ENCODE data around the gene UBN2.
A peak's percentile ranks its signal among the peaks of the same experiment; 100 is the strongest.

Gene UBN2

GRCh38 chr7:139232904-139233303, 1.9 kb downstream of the UBN2 start:
- peak overlapping the region; percentile 82 for H3K4me3 ChIP-seq (ENCODE audit: low read depth, low read length)
- no peak for DNase-seq (ENCODE audit: low read depth)
- TF ChIP-seq CTCF (IDR thresholded peaks at IDR 0.05; ENCODE audit: control insufficient read depth, extremely low read depth, insufficient read depth): no peak

GRCh38 chr7:139241258-139241657, 10.2 kb downstream of the UBN2 start:
- DNase-seq (ENCODE audit: low read depth): no peak
- H3K4me3 ChIP-seq (ENCODE audit: low read depth, low read length): no peak overlapping the region
- TF ChIP-seq CTCF (IDR thresholded peaks at IDR 0.05; ENCODE audit: control insufficient read depth, extremely low read depth, insufficient read depth): no peak

- DNase-seq (ENCODE audit: low read depth): peak; percentile 78
- no peak for TF ChIP-seq CTCF (IDR thresholded peaks at IDR 0.05; ENCODE audit: control insufficient read depth, extremely low read depth, insufficient read depth)
- H3K4me3 ChIP-seq (ENCODE audit: low read depth, low read length): 0 out of 2 replicates have a peak overlapping the region, but pooled peaks have one; percentile 2
Measured at GRCh38 chr7:139242741-139243281, 11.8 kb downstream of the UBN2 start.

GRCh38 chr7:139245401-139245800, 14.4 kb downstream of the UBN2 start:
- H3K4me3 ChIP-seq (ENCODE audit: low read depth, low read length): peak overlapping the region; percentile 19
- DNase-seq (ENCODE audit: low read depth): peak; percentile 78
- TF ChIP-seq CTCF (IDR thresholded peaks at IDR 0.05; ENCODE audit: control insufficient read depth, extremely low read depth, insufficient read depth): no peak

GRCh38 chr7:139246494-139246893, 15.5 kb downstream of the UBN2 start:
- no peak overlapping the region for H3K4me3 ChIP-seq (ENCODE audit: low read depth, low read length)
- DNase-seq (ENCODE audit: low read depth): no peak
- no peak for TF ChIP-seq CTCF (IDR thresholded peaks at IDR 0.05; ENCODE audit: control insufficient read depth, extremely low read depth, insufficient read depth)

GRCh38 chr7:139246905-139247304, 15.9 kb downstream of the UBN2 start:
- no peak for DNase-seq (ENCODE audit: low read depth)

More at GRCh38 chr7:139246905-139247304, 15.9 kb downstream of the UBN2 start:
- H3K4me3 ChIP-seq (ENCODE audit: low read depth, low read length): no peak overlapping the region
- TF ChIP-seq CTCF (IDR thresholded peaks at IDR 0.05; ENCODE audit: control insufficient read depth, extremely low read depth, insufficient read depth): no peak

Measured in LNCaP clone FGC (cell line).